GM12891 (cell line): ENCODE data around the gene SPRED3.
"Not testable (repeated sequence)": the region's sequence is repeated elsewhere in the genome, so short reads cannot be mapped to it uniquely, and the experiment has no call there.

ENCODE experiments used
- DNase-seq: peaks from one replicate; pipeline ENCODE4 v3.0.0; 2011; ENCODE audit warnings: low spot score; ENCODE audit not compliant: insufficient read length
- FAIRE-seq: peaks from 2 replicates; lab custom pipeline; 2011; peaks lifted over from hg19 to GRCh38; lab: Jason Lieb, UNC
- PAX5 ChIP-seq: IDR thresholded peaks from 2 replicates; pipeline ENCODE4 v1.6.1; 2011; ENCODE audit warnings: low read length, moderate library complexity, mild to moderate bottlenecking; ENCODE audit not compliant: insufficient read depth, severe bottlenecking
- POLR2A ChIP-seq: IDR thresholded peaks from 2 replicates; pipeline ENCODE4 v1.6.1; 2011; ENCODE audit warnings: low read depth, low read length, control low read depth
- POLR2AphosphoS5 ChIP-seq: IDR thresholded peaks from 2 replicates; pipeline ENCODE4 v1.6.1; 2011; ENCODE audit warnings: low read depth, low read length, control low read depth
- POU2F2 ChIP-seq: IDR thresholded peaks from 2 replicates; pipeline ENCODE4 v1.6.1; 2011; ENCODE audit warnings: low read depth, mild to moderate bottlenecking, control low read depth, low read length, moderate library complexity
- SPI1 ChIP-seq: IDR thresholded peaks from 2 replicates; pipeline ENCODE4 v1.6.1; 2011; ENCODE audit warnings: low read depth, low read length, control low read depth
- TAF1 ChIP-seq: IDR thresholded peaks from 2 replicates; pipeline ENCODE4 v1.6.1; 2011; ENCODE audit warnings: low read depth, low read length, control low read depth

The SPRED3 gene

DNA sequence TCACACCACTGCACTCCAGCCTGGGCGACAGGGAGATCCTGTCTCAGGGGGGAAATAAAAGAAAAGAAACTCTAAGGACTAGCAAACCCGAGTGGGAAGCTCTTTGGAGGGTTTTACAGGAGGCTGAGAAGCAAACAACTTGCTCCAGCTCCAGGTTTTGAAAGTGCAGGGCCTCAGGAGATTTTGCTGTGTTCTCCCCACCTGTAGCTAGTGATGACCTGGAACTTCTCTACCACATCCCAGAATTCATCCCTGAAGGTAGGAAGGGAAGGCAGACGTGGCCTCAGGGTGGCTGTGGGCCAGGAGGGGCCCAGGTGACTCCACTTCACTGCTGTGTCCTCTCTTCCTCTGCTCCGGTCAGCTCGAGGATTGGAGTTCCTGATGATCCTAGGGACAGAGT is 30.4 kb upstream of the SPRED3 start:
- DNase-seq (no peak), FAIRE-seq (no peak)
- TF ChIP-seq PAX5 (no peak), POLR2A (no peak), POU2F2 (no peak), POLR2AphosphoS5 (no peak), SPI1 (no peak), TAF1 (no peak)

DNA sequence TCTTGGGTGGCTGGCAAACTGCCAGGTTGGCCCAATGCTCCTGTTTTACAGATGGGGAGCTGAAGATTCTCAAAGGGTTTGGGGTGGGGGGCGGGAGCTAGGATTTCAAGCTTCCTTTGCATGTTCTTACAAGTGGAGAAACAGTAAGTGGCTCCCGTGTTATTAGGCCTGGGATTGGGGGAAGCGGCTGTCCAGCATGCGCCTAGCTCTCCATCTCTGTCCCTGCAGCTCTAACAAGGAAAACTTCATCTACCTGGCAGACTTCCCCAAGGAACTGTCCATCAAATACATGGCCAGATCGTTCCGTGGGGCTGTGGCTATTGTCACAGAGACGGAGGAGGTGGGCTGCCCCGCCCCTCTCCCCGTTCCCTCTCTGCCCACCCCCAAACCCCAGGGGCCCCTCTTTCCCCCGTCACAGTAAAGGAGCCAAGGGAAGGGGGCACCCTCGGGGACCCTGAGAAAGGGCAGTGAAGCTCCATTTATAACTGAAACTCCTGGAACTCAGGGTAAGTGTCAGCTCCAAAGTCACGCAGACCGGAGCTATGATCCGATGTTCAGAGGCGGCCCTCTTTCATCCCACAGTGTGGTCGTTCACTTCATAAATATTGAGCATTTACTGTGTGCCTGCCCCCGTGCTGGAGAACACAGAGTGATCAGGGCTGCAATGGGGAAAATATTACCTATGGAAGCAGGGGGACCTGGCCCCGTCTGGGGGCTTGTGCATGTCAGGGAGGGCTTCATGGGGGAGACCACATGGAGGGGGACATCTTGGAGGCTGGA is 29.1 kb upstream of the SPRED3 start:
- DNase-seq (no peak), FAIRE-seq (no peak)
- no peak for TF ChIP-seq TAF1
- TF ChIP-seq POU2F2, result no peak
- TF ChIP-seq POLR2A, result no peak

DNA sequence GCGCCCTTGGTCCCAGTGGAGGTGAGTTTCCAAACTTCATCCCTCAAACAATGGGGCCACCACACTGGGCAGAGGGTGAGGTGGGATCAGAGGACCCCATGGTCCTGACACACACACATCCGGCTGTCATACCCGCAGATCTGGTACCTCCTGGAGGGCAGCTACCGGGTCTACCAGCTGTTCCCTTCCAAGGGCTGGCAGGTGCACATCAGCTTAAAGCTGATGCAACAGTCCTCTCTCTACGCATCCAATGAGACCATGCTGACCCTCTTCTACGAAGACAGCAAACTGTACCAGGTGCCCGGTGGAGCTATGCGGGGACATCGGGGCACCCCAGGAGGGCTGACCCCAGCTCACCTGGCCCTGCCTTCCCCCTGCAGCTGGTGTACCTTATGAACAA is 28.1 kb upstream of the SPRED3 start:
- DNase-seq, result no peak
- TF ChIP-seq POLR2A (no peak), SPI1 (no peak), POU2F2 (no peak), TAF1 (no peak), POLR2AphosphoS5 (no peak), PAX5 (no peak)
- FAIRE-seq, result no peak

GRCh38 chr19:38360839-38361631 is 27.5 kb upstream of the SPRED3 start:
- TF ChIP-seq POLR2AphosphoS5, result no peak
- TF ChIP-seq PAX5, result no peak
- TF ChIP-seq POLR2A, result no peak
- no peak for TF ChIP-seq SPI1
- TF ChIP-seq POU2F2, result no peak
- no peak for TF ChIP-seq TAF1
- DNase-seq, result no peak
- FAIRE-seq, result no peak

DNA sequence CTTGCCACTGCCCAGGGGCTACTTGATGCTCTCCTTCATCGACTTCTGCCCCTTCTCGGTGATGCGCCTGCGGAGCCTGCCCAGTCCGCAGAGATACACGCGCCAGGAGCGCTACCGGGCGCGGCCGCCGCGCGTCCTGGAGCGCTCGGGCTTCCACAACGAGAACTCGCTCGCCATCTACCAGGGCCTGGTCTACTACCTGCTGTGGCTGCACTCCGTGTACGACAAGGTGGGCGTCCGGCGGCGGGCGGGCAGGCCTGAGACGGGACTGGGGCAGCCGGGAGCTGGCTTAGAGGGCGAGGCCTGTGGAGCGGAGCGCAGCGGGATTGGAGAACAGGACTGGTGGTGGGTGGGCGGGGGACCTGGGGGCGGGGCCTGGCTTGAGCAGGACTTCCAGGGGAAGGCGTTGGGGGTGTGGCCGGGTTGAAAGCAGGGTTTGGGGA is 26.8 kb upstream of the SPRED3 start:
- TF ChIP-seq SPI1, result no peak
- TF ChIP-seq POLR2AphosphoS5, result no peak
- TF ChIP-seq PAX5, result no peak
- no peak for TF ChIP-seq TAF1
- TF ChIP-seq POU2F2, result no peak
- FAIRE-seq (peak; percentile 75), DNase-seq (peak; percentile 75)

GRCh38 chr19:38362076-38362945 is 26.2 kb upstream of the SPRED3 start:
- DNase-seq (peak; percentile 72), FAIRE-seq (peak; percentile 16)
- TF ChIP-seq PAX5 (no peak), SPI1 (no peak), POLR2AphosphoS5 (no peak), TAF1 (no peak), POU2F2 (no peak), POLR2A (no peak)

- FAIRE-seq, DNase-seq: not testable (repeated sequence)
Measured at GRCh38 chr19:38362946-38363688, 25.4 kb upstream of the SPRED3 start.

DNA sequence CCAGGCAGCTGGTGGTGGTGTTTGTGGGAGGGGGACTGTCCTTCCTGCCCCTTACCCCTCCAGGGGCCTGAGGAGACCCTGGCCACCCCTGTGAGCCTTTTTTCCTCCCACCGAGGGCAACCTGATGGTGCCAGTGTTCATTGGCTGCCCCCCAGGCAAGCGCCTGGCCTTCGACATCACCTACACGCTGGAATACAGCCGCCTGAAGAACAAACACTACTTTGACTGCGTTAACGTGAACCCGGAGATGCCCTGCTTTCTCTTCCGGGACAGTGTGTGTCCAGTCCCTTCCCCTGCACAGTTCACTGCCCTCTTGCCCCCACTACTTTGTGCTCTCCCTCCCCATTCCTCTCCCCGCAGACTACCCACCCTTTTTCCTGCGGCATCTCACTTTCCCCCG is 21.5 kb upstream of the SPRED3 start:
- TF ChIP-seq POLR2A (no peak), TAF1 (no peak), PAX5 (no peak), POU2F2 (no peak), POLR2AphosphoS5 (no peak), SPI1 (no peak)
- FAIRE-seq (no peak), DNase-seq (no peak)

- DNase-seq (no peak), FAIRE-seq (no peak)
- TF ChIP-seq PAX5 (no peak), POLR2AphosphoS5 (no peak), POLR2A (no peak), SPI1 (no peak), POU2F2 (no peak), TAF1 (no peak)
Measured at GRCh38 chr19:38369584-38369983, 18.9 kb upstream of the SPRED3 start.
